HG02798 (cell line): Measurements from ENCODE around the gene IQSEC1.

ENCODE experiments used
- ATAC-seq: cut with Tn5 transposase; IDR thresholded peaks from one replicate; pipeline ENCODE4 v1.9.1; 2021; ENCODE audit warnings: mild to moderate bottlenecking; ENCODE audit not compliant: unreplicated experiment, poor library complexity

IQSEC1 gene

GRCh38 chr3:13034861-13035260, 38.4 kb downstream of the IQSEC1 start:
- ATAC-seq, result no peak

DNA sequence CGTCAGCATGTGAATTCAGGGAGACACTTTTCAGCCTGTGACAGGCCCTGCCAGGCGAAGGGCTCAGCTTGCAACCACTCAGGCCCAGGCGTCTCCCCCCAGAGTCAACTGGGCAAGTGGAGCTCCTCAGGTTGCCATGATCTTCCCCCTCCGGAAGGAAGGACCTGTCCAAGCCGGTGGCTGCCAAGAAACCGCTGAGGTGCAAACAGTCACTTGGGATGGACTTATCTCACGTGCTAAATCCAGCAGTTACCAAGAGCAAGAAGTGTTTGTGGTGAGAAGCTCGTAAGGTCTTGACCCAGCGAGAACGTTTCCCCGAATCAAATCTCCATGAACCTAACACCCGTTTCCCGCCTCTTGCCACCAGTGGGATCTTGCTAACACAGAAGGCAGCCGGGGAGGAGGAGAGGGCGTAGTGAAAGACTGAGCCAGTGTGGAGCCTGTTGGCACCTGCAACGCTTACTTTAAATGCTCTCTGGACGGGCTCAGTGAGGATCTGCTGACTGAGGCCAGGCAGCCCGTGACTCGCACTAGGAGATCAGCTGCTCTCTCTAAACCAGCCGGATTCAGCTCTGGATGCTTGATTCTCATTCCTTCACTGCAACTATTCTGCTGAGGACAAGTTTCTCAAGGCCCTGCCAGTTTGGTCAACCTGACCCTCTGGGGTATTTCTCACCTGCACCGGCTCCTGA, 39.0 kb downstream of the IQSEC1 start:
- no peak for ATAC-seq

- ATAC-seq, result no peak
Observed at GRCh38 chr3:13032206-13032605, 41.0 kb downstream of the IQSEC1 start.

GRCh38 chr3:13031621-13032020, 41.6 kb downstream of the IQSEC1 start:
- no peak for ATAC-seq

GRCh38 chr3:13030684-13031083, 42.5 kb downstream of the IQSEC1 start:
- no peak for ATAC-seq

DNA sequence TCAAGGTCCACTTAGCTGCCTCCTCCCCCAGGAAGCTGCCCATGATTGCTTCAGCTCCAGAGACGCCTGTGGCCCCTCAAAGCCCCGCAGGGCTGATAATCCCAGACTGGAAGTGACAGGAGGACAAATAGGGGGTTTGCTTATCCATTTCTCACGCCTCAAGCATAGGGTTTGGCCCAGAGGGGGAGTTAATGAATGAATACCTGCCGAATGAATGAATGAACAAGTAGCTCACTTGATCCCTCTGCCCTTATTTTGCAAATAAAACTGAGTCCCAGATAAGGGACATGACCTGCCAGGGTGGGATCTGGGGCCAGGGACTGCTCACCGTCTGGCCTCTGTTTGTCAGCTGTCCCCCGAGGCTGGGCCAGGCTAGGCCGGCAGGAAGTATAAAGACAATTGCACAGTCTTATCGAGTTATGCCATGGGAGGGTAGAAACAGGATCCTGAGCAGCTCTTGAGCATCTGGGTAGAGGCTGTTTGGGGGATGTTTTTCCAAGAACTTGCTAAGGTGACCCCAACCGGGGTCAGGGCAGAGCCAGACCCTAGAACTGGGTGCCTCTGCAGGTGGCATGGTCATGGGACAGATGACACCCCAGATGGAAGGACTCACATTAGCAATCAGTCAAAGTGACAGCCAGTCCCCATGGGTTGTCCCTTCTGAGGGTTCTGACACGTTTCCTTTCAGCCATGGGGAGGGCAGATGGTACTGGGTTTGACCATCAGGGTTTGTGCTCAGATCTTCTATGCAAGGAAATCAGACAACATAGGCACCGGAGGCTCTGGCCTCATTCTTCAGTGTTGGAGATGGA, 45.0 kb downstream of the IQSEC1 start:
- ATAC-seq, result no peak

- no peak for ATAC-seq
Observed at GRCh38 chr3:13027154-13027553, 46.1 kb downstream of the IQSEC1 start.

GRCh38 chr3:13026534-13026933, 46.7 kb downstream of the IQSEC1 start:
- ATAC-seq, result no peak

DNA sequence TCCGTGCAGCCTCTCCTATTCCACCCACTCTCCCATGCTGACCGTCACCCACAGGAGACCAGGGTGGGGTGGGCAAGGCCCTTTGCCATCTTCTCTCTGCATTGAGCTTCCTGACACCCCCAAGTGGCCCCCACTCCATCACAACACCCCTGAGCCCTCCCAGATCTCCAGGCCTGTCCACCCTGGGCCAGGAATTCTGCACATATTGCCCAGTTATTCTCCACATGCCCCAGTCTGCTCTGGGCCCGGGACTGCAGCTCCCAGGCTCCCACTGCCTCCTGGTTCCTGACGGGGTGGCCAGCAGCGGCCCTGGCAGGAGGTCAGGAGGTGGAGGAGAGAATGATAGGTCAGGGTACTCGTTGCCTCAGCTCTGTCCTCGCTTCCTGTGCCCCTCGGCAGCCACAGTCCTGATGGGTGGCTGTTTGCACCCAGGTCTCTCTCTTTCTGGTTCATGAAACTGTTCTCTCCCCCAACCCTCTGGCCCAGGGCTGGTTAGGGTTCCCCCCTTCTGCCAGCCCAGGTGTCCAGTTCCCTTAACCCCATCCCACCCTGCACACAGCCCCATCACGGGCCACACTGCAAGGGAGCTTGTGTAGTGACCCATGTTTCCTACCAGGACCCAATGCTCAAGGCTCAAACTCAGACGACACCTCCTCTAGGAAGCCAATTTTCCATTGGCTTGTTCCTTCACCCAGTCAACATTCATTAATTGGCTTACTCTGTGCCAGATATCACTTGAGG, 47.3 kb downstream of the IQSEC1 start:
- no peak for ATAC-seq

- ATAC-seq, result no peak
Observed at GRCh38 chr3:13025090-13025489, 48.1 kb downstream of the IQSEC1 start.

DNA sequence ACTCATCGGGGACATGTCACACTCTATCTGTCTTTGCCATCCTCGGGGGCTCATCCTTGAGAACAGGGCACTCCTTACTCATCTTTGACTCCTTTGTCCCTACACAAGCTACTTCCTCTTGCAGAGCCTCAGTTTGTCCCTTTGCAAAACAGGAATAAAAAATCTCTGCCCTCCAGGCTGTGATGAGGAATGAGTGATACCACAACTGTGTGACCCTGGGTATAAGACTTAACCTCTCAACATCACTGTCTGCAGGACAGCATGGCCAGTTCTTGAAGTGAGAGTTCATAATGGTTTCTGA, 48.5 kb downstream of the IQSEC1 start:
- ATAC-seq, result no peak

GRCh38 chr3:13023971-13024764, 49.1 kb downstream of the IQSEC1 start:
- no peak for ATAC-seq

- ATAC-seq, result no peak
Observed at GRCh38 chr3:13023235-13023970, 49.8 kb downstream of the IQSEC1 start.

DNA sequence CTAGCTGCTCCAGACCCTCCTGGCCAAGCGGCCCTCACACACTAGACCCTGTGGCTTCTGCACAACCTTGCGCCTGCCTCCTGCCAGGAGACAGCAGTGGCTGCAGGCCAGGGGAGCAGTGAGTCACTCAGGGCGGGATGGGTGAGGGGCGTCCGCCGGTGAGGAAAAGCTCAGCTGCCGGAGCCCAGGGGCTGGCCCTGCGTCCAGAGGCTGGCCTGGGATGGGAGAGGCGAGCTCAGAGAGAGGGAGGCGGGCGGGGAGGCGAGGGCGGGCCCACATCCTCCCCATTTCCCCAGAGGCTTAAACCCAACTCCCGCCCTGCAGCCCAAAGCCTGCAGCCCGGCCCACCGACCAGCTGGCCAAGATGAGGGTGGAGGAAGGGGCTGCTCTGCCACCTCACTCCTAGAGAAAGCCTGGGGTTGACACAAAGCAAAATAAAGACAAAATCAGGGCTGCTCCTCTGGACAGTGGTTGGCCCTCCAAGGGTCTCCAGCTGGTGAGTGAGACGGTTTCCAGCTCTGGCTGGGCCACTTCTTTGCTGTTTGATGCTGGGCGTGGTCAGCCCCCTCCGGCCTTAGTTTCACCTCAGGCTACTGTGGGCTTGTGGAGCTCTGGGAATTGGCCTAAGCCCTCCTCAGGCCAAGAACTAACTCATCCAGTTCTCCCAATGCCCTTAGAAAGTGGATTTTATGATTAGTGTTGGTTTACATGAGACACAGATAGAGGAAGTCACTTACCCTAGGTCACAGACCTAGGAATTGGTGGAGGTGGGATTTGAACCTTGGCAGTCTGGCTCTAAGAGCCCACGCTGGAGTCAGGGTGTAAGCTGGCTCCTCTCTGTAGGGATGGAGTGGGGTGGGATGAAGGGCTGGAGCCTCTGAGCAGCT, 50.6 kb downstream of the IQSEC1 start:
- peak; percentile 34 for ATAC-seq

DNA sequence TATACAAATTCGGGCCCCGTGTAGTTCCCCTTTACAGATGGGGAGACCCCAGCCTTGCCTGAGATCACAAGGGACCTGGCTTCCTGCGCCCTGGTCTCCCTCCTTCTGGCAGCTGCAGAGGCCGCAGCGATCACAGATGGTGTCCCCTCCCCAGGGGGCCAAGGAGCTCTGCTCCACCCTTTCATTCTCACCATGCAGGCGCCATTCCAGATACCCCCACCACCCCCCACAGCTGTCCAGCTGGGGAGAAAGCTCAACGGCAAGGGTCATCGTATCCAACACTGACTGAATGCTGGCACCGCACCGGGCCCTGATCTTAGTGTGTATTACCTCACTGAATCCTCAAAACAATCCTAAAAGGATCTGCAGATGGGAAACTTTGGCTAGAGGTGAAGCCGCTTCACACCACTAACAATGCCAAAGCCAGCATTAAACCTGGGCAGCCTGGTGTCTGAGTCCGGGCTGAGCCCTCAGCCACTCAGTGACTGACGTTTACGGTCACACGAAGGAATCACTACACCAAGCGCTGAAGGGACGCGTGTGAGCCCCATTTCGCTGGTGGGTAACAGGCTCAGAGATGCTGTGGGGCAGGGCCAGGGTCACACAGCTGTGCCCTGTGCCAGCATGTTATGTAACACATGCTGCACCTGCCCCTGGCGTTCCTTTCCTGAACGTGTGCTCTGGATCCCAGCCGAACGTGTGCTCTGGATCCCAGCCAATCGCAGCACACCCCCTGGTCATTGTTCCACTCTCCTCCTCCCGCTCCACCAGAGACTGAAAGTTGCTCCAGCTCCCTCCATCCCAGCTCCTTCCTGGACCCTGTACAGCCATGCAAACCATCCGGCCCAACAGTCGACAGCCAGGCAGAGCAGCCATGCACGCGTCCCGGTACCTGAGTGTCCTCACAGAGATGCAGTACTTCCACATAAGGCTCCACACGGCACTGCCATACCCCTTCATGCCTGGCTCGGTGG, 51.8 kb downstream of the IQSEC1 start:
- no peak for ATAC-seq

DNA sequence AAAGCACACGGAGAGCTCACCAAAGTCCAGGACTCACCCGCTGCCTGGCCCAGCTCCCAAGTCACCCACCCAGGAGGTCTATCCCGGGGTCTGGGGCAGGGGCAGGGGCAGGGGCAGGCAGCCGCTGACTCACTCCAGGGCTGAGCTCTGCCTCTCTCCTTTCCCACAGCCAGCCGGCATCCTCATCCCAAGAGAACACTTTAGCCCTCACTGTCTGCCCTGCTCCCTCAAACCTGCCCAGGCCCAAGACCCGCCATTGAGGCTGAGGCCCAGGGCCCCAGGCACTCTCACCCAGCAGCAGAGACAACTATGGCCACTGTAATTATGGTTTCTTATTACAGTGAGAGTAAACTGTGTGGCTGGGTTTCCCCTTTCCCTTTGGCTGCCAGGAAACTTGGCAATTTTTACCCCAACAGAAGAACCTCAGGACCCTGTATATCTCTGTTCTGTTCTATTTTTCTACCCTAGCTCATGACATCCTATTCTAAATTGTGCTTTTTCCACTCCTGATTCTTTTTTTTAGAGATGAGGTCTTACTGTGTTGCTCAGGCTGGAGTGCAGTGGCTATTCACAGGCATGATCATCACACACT, 53.0 kb downstream of the IQSEC1 start:
- no peak for ATAC-seq
